Uterus (tissue), 4 donors: Measurements from ENCODE around the gene FBRSL1. TPM values are rescaled to one million over a fixed set of nuclear protein-coding genes. Genes with fewer than 3 reads are reported as not detected.
A peak's percentile ranks its signal among the peaks of the same experiment; 100 is the strongest.

ENCODE experiments used
- DNase-seq, 2 donors: peaks; one replicate each; pipeline ENCODE4 v3.0.0-alpha.2; 2019 to 2020
- H3K27ac ChIP-seq, 2 donors: fragments of 200-600 bp; sonication (generic); 1 replicate in 1 of 2; 2 replicates in 1 of 2; pipeline ENCODE4 v1.5.1; 2016 to 2018
- H3K27me3 ChIP-seq, 2 donors: fragments of 200-600 bp; sonication (generic); one replicate each; pipeline ENCODE4 v1.5.1; 2018 to 2019; ENCODE audit warnings: control low read depth in 1 of 2
- H3K36me3 ChIP-seq, 2 donors: fragments of 200-600 bp; sonication (generic); one replicate each; pipeline ENCODE4 v1.5.1; 2019; ENCODE audit warnings: control low read depth in 1 of 2
- H3K4me1 ChIP-seq, 2 donors: fragments of 200-600 bp; sonication (generic); one replicate each; pipeline ENCODE4 v1.5.1; 2018 to 2019; ENCODE audit warnings: control low read depth in 1 of 2
- H3K4me3 ChIP-seq, 2 donors: fragments of 200-600 bp; sonication (generic); 1 replicate in 1 of 2; 2 replicates in 1 of 2; pipeline ENCODE4 v1.5.1; 2018 to 2019; ENCODE audit warnings: mild to moderate bottlenecking in 1 of 2
- H3K9me3 ChIP-seq, 2 donors: fragments of 200-600 bp; sonication (generic); one replicate each; pipeline ENCODE4 v1.5.1; 2019; ENCODE audit warnings: control low read depth in 1 of 2
- POLR2A ChIP-seq, 2 donors: fragments of 450-650 bp; IDR thresholded peaks; one replicate each; pipeline ENCODE4 v1.6.1; 2016; ENCODE audit warnings: antibody characterized with exemption in 2 of 2, mild to moderate bottlenecking in 1 of 2, moderate library complexity in 1 of 2
- intact Hi-C: fragments of 100-400 bp; cut with DNase I; formaldehyde crosslinking; loops from one replicate; pipeline ENCODE4 v1.15.1; 2023; ENCODE audit warnings: low total_unique reads
- total RNA-seq, 4 donors: library from RNA; depleted of rRNA in 3 of 4; stranded (reverse); fragments of >200 nt in 3 of 4; gene quantifications; one replicate each; pipeline versions ENCODE4 v1.1.0 to v1.2.4, GENCODE V29; 2014 to 2023
- TF ChIP-seq, protein P1 (sequence below), 4 experiments: fragments of 200-600 bp in 2 of 4; fragments of 450-650 bp in 2 of 4; sonication (generic) in 2 of 4; IDR thresholded peaks; one replicate each; pipeline ENCODE4 v1.5.1; 2016 to 2019; ENCODE audit warnings: antibody characterized with exemption in 4 of 4, mild to moderate bottlenecking in 2 of 4, moderate library complexity in 1 of 4
- donor health status: DM: yes; HTN: yes; CAD: no.

FBRSL1 gene
- total RNA-seq, 4 donors from 2014 or later, result 2.9 to 59.1 (median 31.8) TPM

DNA sequence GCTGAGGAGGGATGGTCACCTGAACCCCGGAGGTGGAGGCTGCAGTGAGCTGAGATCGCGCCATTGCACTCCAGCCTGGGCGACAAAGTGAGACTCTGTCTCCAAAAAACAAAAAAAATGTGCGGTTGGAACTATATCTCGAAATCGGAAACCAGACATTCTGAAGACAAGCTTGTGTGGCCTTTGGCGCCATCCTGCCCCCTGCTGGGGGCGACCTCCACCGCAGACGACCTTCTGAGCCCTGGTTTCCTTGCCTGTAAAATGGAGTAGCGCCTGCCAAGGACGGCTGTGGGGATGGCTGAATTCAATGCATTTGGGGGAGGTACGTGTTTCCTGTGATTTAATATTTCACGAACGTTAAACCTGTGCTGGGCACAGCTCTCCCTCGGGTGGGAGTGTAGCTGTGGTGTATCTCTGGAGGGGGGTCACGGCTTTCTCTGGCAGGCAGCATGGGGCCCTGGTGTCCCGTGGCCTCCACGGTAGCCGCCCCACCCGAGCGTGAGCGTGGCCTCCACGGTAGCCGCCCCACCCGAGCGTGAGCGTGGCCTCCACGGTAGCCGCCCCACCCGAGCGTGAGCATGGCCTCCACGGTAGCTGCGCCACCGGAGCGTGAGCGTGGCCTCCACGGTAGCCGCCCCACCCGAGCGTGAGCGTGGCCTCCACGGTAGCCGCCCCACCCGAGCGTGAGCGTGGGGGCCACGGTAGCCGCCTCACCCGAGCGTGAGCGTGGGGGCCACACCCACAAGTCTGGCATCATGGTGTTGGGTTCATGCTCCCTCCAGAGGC, 65.1 kb downstream of the FBRSL1 start:
- Histone ChIP-seq H3K27me3 (no peaks in the 10 kb centered on the region), H3K4me1 (peaks cover 0 to 7% of the 10 kb centered on the region in 2 donors), H3K4me3 (no peak overlapping the region), H3K27ac (no peak overlapping the region), H3K36me3 (no peaks in the 10 kb centered on the region), H3K9me3 (no peaks in the 10 kb centered on the region)
- no peak for DNase-seq
- intact Hi-C loops, result no loop called here
- no peak for TF ChIP-seq POLR2A (IDR thresholded peaks at IDR 0.05)
- TF ChIP-seq, protein P1, sequence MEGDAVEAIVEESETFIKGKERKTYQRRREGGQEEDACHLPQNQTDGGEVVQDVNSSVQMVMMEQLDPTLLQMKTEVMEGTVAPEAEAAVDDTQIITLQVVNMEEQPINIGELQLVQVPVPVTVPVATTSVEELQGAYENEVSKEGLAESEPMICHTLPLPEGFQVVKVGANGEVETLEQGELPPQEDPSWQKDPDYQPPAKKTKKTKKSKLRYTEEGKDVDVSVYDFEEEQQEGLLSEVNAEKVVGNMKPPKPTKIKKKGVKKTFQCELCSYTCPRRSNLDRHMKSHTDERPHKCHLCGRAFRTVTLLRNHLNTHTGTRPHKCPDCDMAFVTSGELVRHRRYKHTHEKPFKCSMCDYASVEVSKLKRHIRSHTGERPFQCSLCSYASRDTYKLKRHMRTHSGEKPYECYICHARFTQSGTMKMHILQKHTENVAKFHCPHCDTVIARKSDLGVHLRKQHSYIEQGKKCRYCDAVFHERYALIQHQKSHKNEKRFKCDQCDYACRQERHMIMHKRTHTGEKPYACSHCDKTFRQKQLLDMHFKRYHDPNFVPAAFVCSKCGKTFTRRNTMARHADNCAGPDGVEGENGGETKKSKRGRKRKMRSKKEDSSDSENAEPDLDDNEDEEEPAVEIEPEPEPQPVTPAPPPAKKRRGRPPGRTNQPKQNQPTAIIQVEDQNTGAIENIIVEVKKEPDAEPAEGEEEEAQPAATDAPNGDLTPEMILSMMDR (IDR thresholded peaks at IDR 0.05), result peak in 1 of 4 experiments; percentile 6

DNA sequence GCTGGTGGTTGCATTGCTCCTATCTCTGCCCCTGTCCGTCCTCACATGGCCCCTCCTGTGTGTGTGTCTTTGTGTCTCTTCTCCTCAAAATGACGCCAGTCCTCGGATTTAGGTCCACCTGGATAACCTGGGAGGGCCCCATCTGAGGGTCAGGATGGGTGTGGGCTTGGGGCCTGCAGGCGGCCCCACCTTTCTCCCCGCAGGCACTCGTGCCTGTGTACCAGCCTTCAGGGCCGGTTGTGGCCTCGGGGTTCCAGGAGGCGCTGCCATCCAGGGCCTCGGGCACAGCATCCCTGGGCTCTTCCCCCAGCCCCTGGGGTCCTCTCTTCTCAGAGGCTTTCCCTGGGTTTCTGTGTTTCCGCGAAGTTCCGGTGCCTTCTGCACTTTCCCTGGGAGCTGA, 65.7 kb downstream of the FBRSL1 start:
- Histone ChIP-seq H3K36me3 (no peaks in the 10 kb centered on the region), H3K4me3 (no peak overlapping the region), H3K27ac (no peak overlapping the region), H3K27me3 (no peaks in the 10 kb centered on the region), H3K4me1 (peaks cover 0 to 10% of the 10 kb centered on the region in 2 donors), H3K9me3 (no peaks in the 10 kb centered on the region)
- TF ChIP-seq POLR2A (IDR thresholded peaks at IDR 0.05), result no peak
- TF ChIP-seq, protein P1 (IDR thresholded peaks at IDR 0.05), result no peak
- no peak for DNase-seq
- intact Hi-C loops, result no loop called here

DNA sequence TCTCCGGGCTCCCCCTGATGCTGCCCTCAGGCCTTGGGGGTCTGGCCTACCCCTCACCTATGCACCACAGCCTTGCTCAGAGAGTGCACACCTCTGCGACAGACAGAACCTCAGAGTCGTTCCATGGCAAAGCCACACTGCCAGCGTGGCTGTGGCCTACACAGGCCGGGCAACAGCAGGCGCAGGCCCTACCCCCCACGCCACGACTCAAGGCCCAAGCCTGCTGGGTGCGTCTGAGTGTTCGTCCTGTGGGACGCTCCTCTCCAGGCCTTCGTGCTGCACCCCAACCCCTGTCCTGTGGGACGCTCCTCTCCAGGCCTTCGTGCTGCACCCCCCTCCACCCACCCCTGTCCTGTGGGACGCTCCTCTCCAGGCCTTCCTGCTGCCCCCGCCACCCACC, 66.3 kb downstream of the FBRSL1 start:
- TF ChIP-seq, protein P1 (IDR thresholded peaks at IDR 0.05), result no peak
- TF ChIP-seq POLR2A (IDR thresholded peaks at IDR 0.05), result no peak
- Histone ChIP-seq H3K27ac (no peak overlapping the region), H3K36me3 (no peaks in the 10 kb centered on the region), H3K4me1 (peaks cover 0 to 12% of the 10 kb centered on the region in 2 donors), H3K27me3 (no peaks in the 10 kb centered on the region), H3K9me3 (no peaks in the 10 kb centered on the region), H3K4me3 (no peak overlapping the region)
- intact Hi-C loops, result no loop called here
- DNase-seq, result no peak

- DNase-seq, result no peak
- Histone ChIP-seq H3K9me3 (no peaks in the 10 kb centered on the region), H3K4me3 (no peak overlapping the region), H3K27me3 (no peaks in the 10 kb centered on the region), H3K27ac (no peak overlapping the region), H3K4me1 (peaks cover 0 to 12% of the 10 kb centered on the region in 2 donors), H3K36me3 (no peaks in the 10 kb centered on the region)
- intact Hi-C loops, result no loop called here
- TF ChIP-seq POLR2A (IDR thresholded peaks at IDR 0.05), result no peak
- TF ChIP-seq, protein P1 (IDR thresholded peaks at IDR 0.05), result no peak
Measured at GRCh38 chr12:132556801-132557200, 66.8 kb downstream of the FBRSL1 start.

GRCh38 chr12:132557291-132558015, 67.5 kb downstream of the FBRSL1 start:
- Histone ChIP-seq H3K9me3 (no peaks in the 10 kb centered on the region), H3K27me3 (no peaks in the 10 kb centered on the region), H3K36me3 (no peaks in the 10 kb centered on the region), H3K4me3 (no peak overlapping the region), H3K4me1 (peaks cover 0 to 12% of the 10 kb centered on the region in 2 donors), H3K27ac (no peak overlapping the region)
- TF ChIP-seq POLR2A (IDR thresholded peaks at IDR 0.05), result no peak
- TF ChIP-seq, protein P1 (IDR thresholded peaks at IDR 0.05), result no peak
- intact Hi-C loops, result no loop called here
- DNase-seq, result no peak
